ENCODE measurements around the gene CLCF1. TPM values are rescaled to one million over a fixed set of nuclear protein-coding genes. Genes with fewer than 3 reads are reported as not detected.

Gene CLCF1
- polyA plus RNA-seq, 1 donor from 2014 or later: not detected

- TF ChIP-seq POLR2AphosphoS5 (IDR thresholded peaks at IDR 0.05): no peak
- no peak for TF ChIP-seq REST (IDR thresholded peaks at IDR 0.05; ENCODE audit: borderline replicate concordance)
- no peak for TF ChIP-seq CTCF (IDR thresholded peaks at IDR 0.05; ENCODE audit: poor library complexity, severe bottlenecking)
- TF ChIP-seq EP300 (conservative IDR thresholded peaks at IDR 0.05; ENCODE audit: poor library complexity, severe bottlenecking): no peak
- no peak for TF ChIP-seq SMC3 (conservative IDR thresholded peaks at IDR 0.05; ENCODE audit: poor library complexity)
- TF ChIP-seq EZH2 (IDR thresholded peaks at IDR 0.05; ENCODE audit: borderline replicate concordance, insufficient read depth, low read length, poor library complexity, severe bottlenecking): no peak
- no peak for TF ChIP-seq MXI1 (conservative IDR thresholded peaks at IDR 0.05; ENCODE audit: poor library complexity, severe bottlenecking)
- no peak for TF ChIP-seq TAF1 (IDR thresholded peaks at IDR 0.05; ENCODE audit: low read depth)
- TF ChIP-seq RAD21 (conservative IDR thresholded peaks at IDR 0.05): no peak
- H3K27me3 ChIP-seq (ENCODE audit: insufficient read depth, low read depth, low read length): no peaks in the 10 kb centered on the region
- no peaks in the 10 kb centered on the region for H3F3A ChIP-seq (ENCODE audit: insufficient read depth, low read length, poor library complexity, severe bottlenecking)
- no peaks in the 10 kb centered on the region for H3K9me3 ChIP-seq (ENCODE audit: low read length)
- H3K9ac ChIP-seq (ENCODE audit: low read length): no peak overlapping the region
- no peaks in the 10 kb centered on the region for H4K20me1 ChIP-seq (ENCODE audit: insufficient read depth)
- H2AFZ ChIP-seq (ENCODE audit: low read depth, low read length): no peak overlapping the region
- H3K4me2 ChIP-seq (ENCODE audit: low read length): no peak overlapping the region
- H3K4me3 ChIP-seq (ENCODE audit: low read length): peak overlapping the region; percentile 93
- no peaks in the 10 kb centered on the region for H3K79me2 ChIP-seq (replicated peaks; ENCODE audit: insufficient read depth, low read length)
- no peak overlapping the region for H3K27ac ChIP-seq (ENCODE audit: low read length)
- no peaks in the 10 kb centered on the region for H3K9me2 ChIP-seq (ENCODE audit: insufficient read depth, low read length)
- H3K36me3 ChIP-seq (ENCODE audit: insufficient read depth, low read length): no peaks in the 10 kb centered on the region
These were observed 19.0 kb downstream of the CLCF1 start for GRCh38 chr11:67354075-67355022.

GRCh38 chr11:67353317-67354074, 19.9 kb downstream of the CLCF1 start, which contains the start of gene POLD4:
POLD4 (minus strand) TSS chr11:67353546; CDS start chr11:67353399, 147 bp downstream.
- peak within 1 kb of the TSS; percentile 91 for H2AFZ ChIP-seq (ENCODE audit: low read depth, low read length)
- H4K20me1 ChIP-seq (ENCODE audit: insufficient read depth): no peaks in the 10 kb centered on the region

More at GRCh38 chr11:67353317-67354074, 19.9 kb downstream of the CLCF1 start, which contains the start of gene POLD4:
- Histone ChIP-seq H3K9ac (ENCODE audit: low read length) (peak within 1 kb of the TSS; percentile 83), H3K9me2 (ENCODE audit: insufficient read depth, low read length) (no peaks in the 10 kb centered on the region), H3K4me3 (ENCODE audit: low read length) (peak within 1 kb of the TSS; percentile 93), H3K36me3 (ENCODE audit: insufficient read depth, low read length) (no peaks in the 10 kb centered on the region), H3K27me3 (ENCODE audit: insufficient read depth, low read depth, low read length) (no peaks in the 10 kb centered on the region), H3K4me2 (ENCODE audit: low read length) (peak within 1 kb of the TSS; percentile 80), H3K79me2 (replicated peaks; ENCODE audit: insufficient read depth, low read length) (no peaks in the 10 kb centered on the region), H3K9me3 (ENCODE audit: low read length) (no peaks in the 10 kb centered on the region), H3F3A (ENCODE audit: insufficient read depth, low read length, poor library complexity, severe bottlenecking) (no peaks in the 10 kb centered on the region), H3K27ac (ENCODE audit: low read length) (peak within 1 kb of the TSS; percentile 74)
- TF ChIP-seq SMC3 (conservative IDR thresholded peaks at IDR 0.05; ENCODE audit: poor library complexity) (no peak), POLR2AphosphoS5 (IDR thresholded peaks at IDR 0.05) (peak; percentile 70), RAD21 (conservative IDR thresholded peaks at IDR 0.05) (no peak), EP300 (conservative IDR thresholded peaks at IDR 0.05; ENCODE audit: poor library complexity, severe bottlenecking) (no peak), TAF1 (IDR thresholded peaks at IDR 0.05; ENCODE audit: low read depth) (no peak), REST (IDR thresholded peaks at IDR 0.05; ENCODE audit: borderline replicate concordance) (peak; percentile 35), MXI1 (conservative IDR thresholded peaks at IDR 0.05; ENCODE audit: poor library complexity, severe bottlenecking) (peak; percentile 43), CTCF (IDR thresholded peaks at IDR 0.05; ENCODE audit: poor library complexity, severe bottlenecking) (no peak), EZH2 (IDR thresholded peaks at IDR 0.05; ENCODE audit: borderline replicate concordance, insufficient read depth, low read length, poor library complexity, severe bottlenecking) (no peak)

Measured in neural cell (in vitro differentiated cells).